SK-N-SH treated with all-trans-retinoic acid at 6 μM for 48 hours (cell line): ENCODE measurements around the gene AKTIP.

Experiments
- ATAC-seq: fragments of 200-7000 bp; cut with Tn5 transposase; 3 replicates; pipeline ENCODE4 v1.9.1; 2020; ENCODE audit warnings: mild to moderate bottlenecking, moderate library complexity
- BACH2 ChIP-seq: fragments of 250-450 bp; sonication (Bioruptor Pico); IDR thresholded peaks from 2 replicates; pipeline ENCODE4 v1.9.0; 2021; ENCODE audit warnings: mild to moderate bottlenecking, borderline replicate concordance
- CREB5 ChIP-seq: fragments of 250-450 bp; sonication (Bioruptor Pico); IDR thresholded peaks from 2 replicates; pipeline ENCODE4 v1.5.1; 2020; ENCODE audit warnings: low read depth, mild to moderate bottlenecking, moderate library complexity
- CSDC2 ChIP-seq: fragments of 250-450 bp; sonication (Bioruptor Pico); IDR thresholded peaks from 2 replicates; pipeline ENCODE4 v1.5.0; 2020; ENCODE audit warnings: mild to moderate bottlenecking, moderate library complexity
- CSRNP3 ChIP-seq: fragments of 250-450 bp; sonication (Bioruptor Pico); IDR thresholded peaks from 2 replicates; pipeline ENCODE4 v1.5.1; 2021; ENCODE audit warnings: mild to moderate bottlenecking, moderate library complexity
- ESRRG ChIP-seq: fragments of 250-450 bp; sonication (Bioruptor Pico); IDR thresholded peaks from 2 replicates; pipeline ENCODE4 v1.6.1; 2021; ENCODE audit warnings: mild to moderate bottlenecking
- GLIS3 ChIP-seq: fragments of 250-450 bp; sonication (Bioruptor Pico); IDR thresholded peaks from 2 replicates; pipeline ENCODE4 v1.5.0; 2020; ENCODE audit warnings: mild to moderate bottlenecking, moderate library complexity
- ISL1 ChIP-seq: fragments of 250-450 bp; sonication (Bioruptor Pico); IDR thresholded peaks from 2 replicates; pipeline ENCODE4 v2.1.2; 2022; ENCODE audit warnings: mild to moderate bottlenecking, moderate library complexity
- OSR1 ChIP-seq: fragments of 250-450 bp; sonication (Bioruptor Pico); IDR thresholded peaks from 2 replicates; pipeline ENCODE4 v1.8.0; 2022; ENCODE audit warnings: moderate library complexity, mild to moderate bottlenecking, inconsistent platforms
- PPARA ChIP-seq: fragments of 250-450 bp; sonication (Bioruptor Pico); IDR thresholded peaks from 2 replicates; pipeline ENCODE4 v1.5.0; 2020; ENCODE audit warnings: mild to moderate bottlenecking, borderline replicate concordance
- RARB ChIP-seq: fragments of 250-450 bp; sonication (Bioruptor Pico); IDR thresholded peaks from 2 replicates; pipeline ENCODE4 v1.8.0; 2021; ENCODE audit warnings: mild to moderate bottlenecking, moderate library complexity
- SNAI2 ChIP-seq: fragments of 250-450 bp; sonication (Bioruptor Pico); IDR thresholded peaks from 2 replicates; pipeline ENCODE4 v1.5.0; 2020; ENCODE audit warnings: mild to moderate bottlenecking, moderate library complexity
- TCF4 ChIP-seq: fragments of 250-450 bp; sonication (Bioruptor Pico); IDR thresholded peaks from 2 replicates; pipeline ENCODE4 v1.8.0; 2021; ENCODE audit warnings: mild to moderate bottlenecking, moderate library complexity, borderline replicate concordance
- TOX ChIP-seq: fragments of 250-450 bp; sonication (Bioruptor Pico); IDR thresholded peaks from 2 replicates; pipeline ENCODE4 v1.8.0; 2021; ENCODE audit warnings: mild to moderate bottlenecking, moderate library complexity, borderline replicate concordance
- ZC3H10 ChIP-seq: fragments of 250-450 bp; sonication (Bioruptor Pico); IDR thresholded peaks from 2 replicates; pipeline ENCODE4 v1.5.1; 2021; ENCODE audit warnings: mild to moderate bottlenecking, moderate library complexity
- ZFP3 ChIP-seq: fragments of 250-450 bp; sonication (Bioruptor Pico); IDR thresholded peaks from 2 replicates; pipeline ENCODE4 v1.5.0; 2020; ENCODE audit warnings: mild to moderate bottlenecking, moderate library complexity
- ZFP30 ChIP-seq: fragments of 450-650 bp; formaldehyde crosslinking; IDR thresholded peaks from 2 replicates; pipeline ENCODE4 v1.5.0; 2022; ENCODE audit warnings: mild to moderate bottlenecking, moderate library complexity
- ZNF565 ChIP-seq: fragments of 450-650 bp; formaldehyde crosslinking; conservative IDR thresholded peaks from 2 replicates; pipeline ENCODE4 v1.5.0; 2020; ENCODE audit warnings: low read depth, mild to moderate bottlenecking, moderate library complexity
- ZNF70 ChIP-seq: fragments of 450-650 bp; formaldehyde crosslinking; IDR thresholded peaks from 2 replicates; pipeline ENCODE4 v1.5.0; 2020; ENCODE audit warnings: mild to moderate bottlenecking, moderate library complexity
- ZNF8 ChIP-seq: fragments of 450-650 bp; formaldehyde crosslinking; IDR thresholded peaks from 2 replicates; pipeline ENCODE4 v1.5.0; 2020; ENCODE audit warnings: mild to moderate bottlenecking, moderate library complexity
- TF ChIP-seq, protein P1 (sequence below): fragments of 250-450 bp; sonication (Bioruptor Pico); IDR thresholded peaks from 2 replicates; pipeline ENCODE4 v1.8.0; 2020; ENCODE audit warnings: mild to moderate bottlenecking, moderate library complexity, borderline replicate concordance
- TF ChIP-seq, protein P2 (sequence below): fragments of 250-450 bp; sonication (Bioruptor Pico); IDR thresholded peaks from 2 replicates; pipeline ENCODE4 v1.8.0; 2021; ENCODE audit warnings: low read depth, mild to moderate bottlenecking, moderate library complexity, borderline replicate concordance

Gene AKTIP

GRCh38 chr16:53486230-53486629 lies 16.8 kb downstream of the AKTIP start:
- no peak for TF ChIP-seq BACH2 (CRISPR knock-in tag)
- TF ChIP-seq PPARA (CRISPR knock-in tag): no peak
- no peak for TF ChIP-seq ESRRG (CRISPR knock-in tag)
- TF ChIP-seq, protein P1, sequence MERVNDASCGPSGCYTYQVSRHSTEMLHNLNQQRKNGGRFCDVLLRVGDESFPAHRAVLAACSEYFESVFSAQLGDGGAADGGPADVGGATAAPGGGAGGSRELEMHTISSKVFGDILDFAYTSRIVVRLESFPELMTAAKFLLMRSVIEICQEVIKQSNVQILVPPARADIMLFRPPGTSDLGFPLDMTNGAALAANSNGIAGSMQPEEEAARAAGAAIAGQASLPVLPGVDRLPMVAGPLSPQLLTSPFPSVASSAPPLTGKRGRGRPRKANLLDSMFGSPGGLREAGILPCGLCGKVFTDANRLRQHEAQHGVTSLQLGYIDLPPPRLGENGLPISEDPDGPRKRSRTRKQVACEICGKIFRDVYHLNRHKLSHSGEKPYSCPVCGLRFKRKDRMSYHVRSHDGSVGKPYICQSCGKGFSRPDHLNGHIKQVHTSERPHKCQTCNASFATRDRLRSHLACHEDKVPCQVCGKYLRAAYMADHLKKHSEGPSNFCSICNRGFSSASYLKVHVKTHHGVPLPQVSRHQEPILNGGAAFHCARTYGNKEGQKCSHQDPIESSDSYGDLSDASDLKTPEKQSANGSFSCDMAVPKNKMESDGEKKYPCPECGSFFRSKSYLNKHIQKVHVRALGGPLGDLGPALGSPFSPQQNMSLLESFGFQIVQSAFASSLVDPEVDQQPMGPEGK (CRISPR knock-in tag): no peak
- TF ChIP-seq OSR1 (CRISPR knock-in tag): no peak
- no peak for TF ChIP-seq ZNF8 (CRISPR knock-in tag)

GRCh38 chr16:53484542-53484941 lies 18.5 kb downstream of the AKTIP start:
- no peak for ATAC-seq
- no peak for TF ChIP-seq CSDC2 (CRISPR knock-in tag)
- TF ChIP-seq TCF4 (CRISPR knock-in tag): no peak
- TF ChIP-seq, protein P2, sequence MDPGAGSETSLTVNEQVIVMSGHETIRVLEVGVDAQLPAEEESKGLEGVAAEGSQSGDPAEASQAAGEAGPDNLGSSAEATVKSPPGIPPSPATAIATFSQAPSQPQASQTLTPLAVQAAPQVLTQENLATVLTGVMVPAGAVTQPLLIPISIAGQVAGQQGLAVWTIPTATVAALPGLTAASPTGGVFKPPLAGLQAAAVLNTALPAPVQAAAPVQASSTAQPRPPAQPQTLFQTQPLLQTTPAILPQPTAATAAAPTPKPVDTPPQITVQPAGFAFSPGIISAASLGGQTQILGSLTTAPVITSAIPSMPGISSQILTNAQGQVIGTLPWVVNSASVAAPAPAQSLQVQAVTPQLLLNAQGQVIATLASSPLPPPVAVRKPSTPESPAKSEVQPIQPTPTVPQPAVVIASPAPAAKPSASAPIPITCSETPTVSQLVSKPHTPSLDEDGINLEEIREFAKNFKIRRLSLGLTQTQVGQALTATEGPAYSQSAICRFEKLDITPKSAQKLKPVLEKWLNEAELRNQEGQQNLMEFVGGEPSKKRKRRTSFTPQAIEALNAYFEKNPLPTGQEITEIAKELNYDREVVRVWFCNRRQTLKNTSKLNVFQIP (CRISPR knock-in tag): no peak
- TF ChIP-seq ISL1 (CRISPR knock-in tag): no peak
- TF ChIP-seq SNAI2 (CRISPR knock-in tag): no peak
- TF ChIP-seq RARB (CRISPR knock-in tag): no peak
- TF ChIP-seq, protein P1 (CRISPR knock-in tag): no peak
- TF ChIP-seq ZNF8 (CRISPR knock-in tag): no peak
- TF ChIP-seq CSRNP3: no peak
- no peak for TF ChIP-seq CREB5 (CRISPR knock-in tag)
- TF ChIP-seq ZNF70 (CRISPR knock-in tag): no peak
- no peak for TF ChIP-seq ZNF565 (CRISPR knock-in tag)
- TF ChIP-seq, all 23 proteins: peak for 0

More at GRCh38 chr16:53486230-53486629, 16.8 kb downstream of the AKTIP start:
- no peak for ATAC-seq

DNA sequence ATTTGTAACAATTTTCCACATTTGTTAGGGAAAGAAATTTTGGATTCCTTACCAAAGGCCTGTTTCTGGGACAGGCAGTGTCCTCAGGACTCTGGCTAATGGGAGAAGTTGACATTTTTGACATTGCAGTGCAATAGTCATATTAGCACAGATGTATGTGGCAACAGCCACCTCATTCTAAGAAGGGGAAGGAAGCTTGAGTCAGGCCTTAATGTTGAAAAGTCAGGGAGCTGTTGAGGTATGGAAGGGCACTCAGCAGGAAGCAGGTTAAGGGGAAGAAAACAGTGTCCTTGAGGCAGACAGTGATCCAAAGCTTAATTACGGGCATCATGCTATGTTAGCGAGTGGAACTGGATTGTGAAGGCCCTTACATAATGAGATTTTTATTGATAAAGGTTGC lies 20.9 kb downstream of the AKTIP start:
- TF ChIP-seq SNAI2 (CRISPR knock-in tag) (no peak), CSDC2 (CRISPR knock-in tag) (no peak), TCF4 (CRISPR knock-in tag) (no peak), RARB (CRISPR knock-in tag) (no peak), ZNF70 (CRISPR knock-in tag) (no peak), ZFP30 (CRISPR knock-in tag) (no peak), PPARA (CRISPR knock-in tag) (no peak), ISL1 (CRISPR knock-in tag) (no peak), TOX (CRISPR knock-in tag) (no peak), ZC3H10 (CRISPR knock-in tag) (no peak), ZNF8 (CRISPR knock-in tag) (no peak), ZFP3 (CRISPR knock-in tag) (no peak), OSR1 (CRISPR knock-in tag) (no peak), GLIS3 (CRISPR knock-in tag) (no peak)
- TF ChIP-seq, protein P1 (CRISPR knock-in tag): no peak
- TF ChIP-seq, protein P2 (CRISPR knock-in tag): no peak
- ATAC-seq: no peak
